Ovary (tissue), 9 donors: ENCODE data around the gene OR6B3. TPM values are rescaled to one million over a fixed set of nuclear protein-coding genes. Genes with fewer than 3 reads are reported as not detected.

Experiments
- DNase-seq, 5 donors: peaks; one replicate each; pipeline ENCODE4 v3.0.0-alpha.2; 2019 to 2020
- H3K27ac ChIP-seq, 2 donors: fragments of 200-600 bp; one replicate each; pipeline versions ENCODE4 v1.5.1 to v1.8.0; 2019 to 2022
- H3K27me3 ChIP-seq: fragments of 200-600 bp; one replicate; pipeline ENCODE4 v1.8.0; 2022
- H3K36me3 ChIP-seq: fragments of 200-600 bp; sonication (generic); one replicate; pipeline ENCODE4 v1.5.1; 2019
- H3K4me1 ChIP-seq: one replicate; pipeline ENCODE4 v1.8.1; 2013; ENCODE audit warnings: mild to moderate bottlenecking, moderate library complexity; ENCODE audit not compliant: insufficient read depth
- H3K4me3 ChIP-seq: fragments of 200-600 bp; sonication (generic); one replicate; pipeline ENCODE4 v1.5.1; 2017
- H3K9me3 ChIP-seq, 2 donors: fragments of 200-600 bp in 1 of 2; sonication (generic) in 1 of 2; one replicate each; pipeline versions ENCODE4 v1.5.1 to v1.8.1; 2013 to 2019; ENCODE audit warnings: mild to moderate bottlenecking in 1 of 2, moderate library complexity in 1 of 2
- CTCF ChIP-seq, 3 donors: fragments of 450-650 bp in 2 of 3; fragments of 200-600 bp in 1 of 3; IDR thresholded peaks; one replicate each; pipeline versions ENCODE4 v1.5.1 to v1.8.0; 2016 to 2022; ENCODE audit warnings: antibody characterized with exemption in 3 of 3, mild to moderate bottlenecking in 1 of 3
- EP300 ChIP-seq: sonication (generic); formaldehyde crosslinking; IDR thresholded peaks from one replicate; pipeline ENCODE4 v1.6.1; 2017; ENCODE audit warnings: antibody characterized with exemption
- POLR2A ChIP-seq: fragments of 450-650 bp; IDR thresholded peaks from one replicate; pipeline ENCODE4 v1.6.1; 2017; ENCODE audit warnings: antibody characterized with exemption, mild to moderate bottlenecking, moderate library complexity
- WGBS, 3 donors: extraction: QIAGEN DNeasy Blood & Tissue Kit in 1 of 3; methylation state at CpG; one replicate each; pipeline versions ENCODE4 v1.1.5 to v1.1.7; 2013 to 2017; 5-methylcytosine and 5-hydroxymethylcytosine counted together
- intact Hi-C, 4 donors: fragments of 100-400 bp; cut with DNase I; formaldehyde crosslinking; loops; one replicate each; pipeline versions ENCODE4 v1.11.0 to v1.15.1; 2022 to 2023
- polyA plus RNA-seq, 2 donors: library from polyadenylated mRNA; stranded (reverse); fragments of 200-250 nt in 1 of 2; fragments of 350-450 nt in 1 of 2; fragmentation: Illumina TruSeq in 1 of 2; extraction: RNeasy Lipid Tissue Mini Kit (QIAGEN cat#74804) in 1 of 2; gene quantifications; one replicate each; pipeline ENCODE4 v1.2.3, GENCODE V29; 2013 to 2014
- total RNA-seq, 7 donors: library from RNA; depleted of rRNA in 2 of 7; stranded (reverse); fragments of >200 nt in 2 of 7; fragmentation: NEBNext Ultra II Directional in 3 of 7; extraction: Animal tissue kit (Norgen Biotek cat#: 25700) in 3 of 7; gene quantifications; one replicate each; pipeline versions ENCODE4 v1.1.0 to v1.2.4, GENCODE V29; 2016 to 2023
- donor health status: DM: no; HTN: no; CAD: no; lungs with moderate emphysema.
- donor health status: DM: no; HTN: no; CAD: no.
- donor health status: Bipolar disorder and iron deficiency.
- donor health status: DM: yes; HTN: yes; CAD: no.
- donor health status: DM: no; HTN: no; CAD: no.
- donor health status: DM: yes; HTN: yes; CAD: no.

Gene OR6B3
- total and polyA plus RNA-seq, 9 donors, result not detected

- Histone ChIP-seq H3K9me3 (no peaks in the 10 kb centered on the region), H3K27me3 (no peaks in the 10 kb centered on the region), H3K4me1 (no peaks in the 10 kb centered on the region), H3K27ac (no peak overlapping the region), H3K4me3 (no peak overlapping the region), H3K36me3 (no peaks in the 10 kb centered on the region)
- WGBS, 3 donors, result 56 to 95% (median 72%) methylated on average over 1 of the region's 1 CpG
- TF ChIP-seq POLR2A (no peak), EP300 (no peak), CTCF (IDR thresholded peaks at IDR 0.05) (no peak)
- intact Hi-C loops, result no loop called here
- no peak for DNase-seq
Measured at GRCh38 chr2:240069829-240070228, 16.5 kb upstream of the OR6B3 start.

- WGBS, 3 donors, result 90 to 96% (median 94%) methylated on average over 1 of the region's 1 CpG
- H3K27me3 ChIP-seq, result no peaks in the 10 kb centered on the region
- TF ChIP-seq CTCF (IDR thresholded peaks at IDR 0.05) (no peak), EP300 (no peak), POLR2A (no peak)
- no peak overlapping the region for H3K4me3 ChIP-seq
- H3K27ac ChIP-seq, result no peak overlapping the region
- no peaks in the 10 kb centered on the region for H3K4me1 ChIP-seq
- H3K36me3 ChIP-seq, result no peaks in the 10 kb centered on the region
- intact Hi-C loops, result no loop called here
- DNase-seq, result no peak
- H3K9me3 ChIP-seq, result no peaks in the 10 kb centered on the region
Measured at GRCh38 chr2:240068193-240068592, 14.9 kb upstream of the OR6B3 start.

- no peak overlapping the region for H3K27ac ChIP-seq
- H3K9me3 ChIP-seq, result no peaks in the 10 kb centered on the region
- TF ChIP-seq POLR2A (no peak), EP300 (no peak), CTCF (IDR thresholded peaks at IDR 0.05) (no peak)
- intact Hi-C loops, result no loop called here
- no peak for DNase-seq
- WGBS, 3 donors, result 66 to 72% (median 71%) methylated on average over 5 of the region's 5 CpGs
- H3K4me3 ChIP-seq, result no peak overlapping the region
- H3K4me1 ChIP-seq, result no peaks in the 10 kb centered on the region
- no peaks in the 10 kb centered on the region for H3K36me3 ChIP-seq
- H3K27me3 ChIP-seq, result no peaks in the 10 kb centered on the region
Measured at GRCh38 chr2:240066489-240066888, 13.2 kb upstream of the OR6B3 start.

- WGBS, 3 donors, result 88 to 92% (median 89%) methylated on average over 4 of the region's 4 CpGs
- TF ChIP-seq POLR2A, result no peak
- TF ChIP-seq EP300, result no peak
- TF ChIP-seq CTCF (IDR thresholded peaks at IDR 0.05), result no peak
- no peak for DNase-seq
- H3K27me3 ChIP-seq, result no peaks in the 10 kb centered on the region
- no peaks in the 10 kb centered on the region for H3K4me1 ChIP-seq
- H3K4me3 ChIP-seq, result no peak overlapping the region
- H3K9me3 ChIP-seq, result no peaks in the 10 kb centered on the region
- no peaks in the 10 kb centered on the region for H3K36me3 ChIP-seq
- no peak overlapping the region for H3K27ac ChIP-seq
- intact Hi-C loops, result loop anchor here in 2 of 4 donors (5.0 kb wide), 1 partner anchor 77 kb away; the partner anchor contains the start of gene OTOS (in 2 of the 2)
Measured at GRCh38 chr2:240064898-240065297, 11.6 kb upstream of the OR6B3 start.
